Peyer's patch (tissue), 4 donors: ENCODE results near the gene CD53. TPM values are rescaled to one million over a fixed set of nuclear protein-coding genes. Genes with fewer than 3 reads are reported as not detected.

Experiments
- DNase-seq, 3 donors: peaks; one replicate each; pipeline ENCODE4 v3.0.0-alpha.2; 2017 to 2019
- H3K27ac ChIP-seq, 4 donors: fragments of 200-600 bp; sonication (generic); one replicate each; pipeline ENCODE4 v1.5.1; 2016 to 2019
- H3K27me3 ChIP-seq, 2 donors: fragments of 200-600 bp; sonication (generic); one replicate each; pipeline ENCODE4 v1.5.1; 2019
- H3K36me3 ChIP-seq, 3 donors: fragments of 200-600 bp; sonication (generic); one replicate each; pipeline ENCODE4 v1.5.1; 2016 to 2019
- H3K4me1 ChIP-seq, 4 donors: fragments of 200-600 bp; sonication (generic); one replicate each; pipeline ENCODE4 v1.5.1; 2016 to 2019
- H3K4me3 ChIP-seq, 4 donors: fragments of 200-600 bp; sonication (generic); 1 replicate in 3 of 4; 2 replicates in 1 of 4; pipeline ENCODE4 v1.5.1; 2016 to 2019; ENCODE audit warnings: mild to moderate bottlenecking in 1 of 4
- H3K9me3 ChIP-seq, 4 donors: fragments of 200-600 bp; sonication (generic); one replicate each; pipeline ENCODE4 v1.5.1; 2016 to 2019; ENCODE audit warnings: mild to moderate bottlenecking in 1 of 4
- POLR2A ChIP-seq, 2 donors: fragments of 450-650 bp; IDR thresholded peaks; one replicate each; pipeline ENCODE4 v1.5.1; 2017; ENCODE audit warnings: antibody characterized with exemption in 2 of 2, mild to moderate bottlenecking in 2 of 2, moderate library complexity in 2 of 2
- total RNA-seq, 4 donors: library from RNA; depleted of rRNA; stranded (reverse); fragments of >200 nt; gene quantifications; one replicate each; pipeline ENCODE4 v1.1.0, GENCODE V29; 2016
- TF ChIP-seq, protein P1 (sequence below), 6 experiments: fragments of 450-650 bp in 4 of 6; fragments of 200-600 bp in 2 of 6; sonication (generic) in 1 of 6; IDR thresholded peaks; one replicate each; pipeline ENCODE4 v1.5.1; 2017 to 2019; ENCODE audit warnings: antibody characterized with exemption in 6 of 6, mild to moderate bottlenecking in 3 of 6, moderate library complexity in 1 of 6

CD53 gene
- total RNA-seq, 4 donors from 2014 or later = 6.9 to 166 (median 33.3) TPM

DNA sequence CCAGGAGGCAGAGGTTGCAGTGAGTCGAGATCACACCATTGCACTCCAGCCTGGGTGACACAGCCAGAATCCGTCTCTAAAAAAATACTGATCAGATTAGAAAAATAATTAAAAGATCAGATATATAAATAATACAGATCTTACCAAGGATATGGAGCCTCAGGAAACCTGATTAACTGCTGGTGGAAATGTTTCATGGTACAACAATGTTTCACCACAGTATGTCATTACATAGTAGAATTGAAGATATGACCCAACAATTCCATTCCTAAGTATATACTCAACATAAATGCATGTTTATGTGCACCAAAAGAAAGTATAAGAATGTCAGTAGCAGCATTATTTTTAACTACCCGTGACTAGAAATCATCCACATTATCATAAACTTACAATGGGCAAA, 41.7 kb downstream of the CD53 start:
- Histone ChIP-seq H3K27ac (no peak overlapping the region), H3K4me3 (no peak overlapping the region), H3K4me1 (peaks cover 0 to 3% (median 0%) of the 10 kb centered on the region in 4 donors), H3K36me3 (no peaks in the 10 kb centered on the region), H3K27me3 (no peaks in the 10 kb centered on the region), H3K9me3 (no peaks in the 10 kb centered on the region)
- TF ChIP-seq, protein P1, sequence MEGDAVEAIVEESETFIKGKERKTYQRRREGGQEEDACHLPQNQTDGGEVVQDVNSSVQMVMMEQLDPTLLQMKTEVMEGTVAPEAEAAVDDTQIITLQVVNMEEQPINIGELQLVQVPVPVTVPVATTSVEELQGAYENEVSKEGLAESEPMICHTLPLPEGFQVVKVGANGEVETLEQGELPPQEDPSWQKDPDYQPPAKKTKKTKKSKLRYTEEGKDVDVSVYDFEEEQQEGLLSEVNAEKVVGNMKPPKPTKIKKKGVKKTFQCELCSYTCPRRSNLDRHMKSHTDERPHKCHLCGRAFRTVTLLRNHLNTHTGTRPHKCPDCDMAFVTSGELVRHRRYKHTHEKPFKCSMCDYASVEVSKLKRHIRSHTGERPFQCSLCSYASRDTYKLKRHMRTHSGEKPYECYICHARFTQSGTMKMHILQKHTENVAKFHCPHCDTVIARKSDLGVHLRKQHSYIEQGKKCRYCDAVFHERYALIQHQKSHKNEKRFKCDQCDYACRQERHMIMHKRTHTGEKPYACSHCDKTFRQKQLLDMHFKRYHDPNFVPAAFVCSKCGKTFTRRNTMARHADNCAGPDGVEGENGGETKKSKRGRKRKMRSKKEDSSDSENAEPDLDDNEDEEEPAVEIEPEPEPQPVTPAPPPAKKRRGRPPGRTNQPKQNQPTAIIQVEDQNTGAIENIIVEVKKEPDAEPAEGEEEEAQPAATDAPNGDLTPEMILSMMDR (IDR thresholded peaks at IDR 0.05) = no peak
- no peak for TF ChIP-seq POLR2A (IDR thresholded peaks at IDR 0.05)
- no peak for DNase-seq

DNA sequence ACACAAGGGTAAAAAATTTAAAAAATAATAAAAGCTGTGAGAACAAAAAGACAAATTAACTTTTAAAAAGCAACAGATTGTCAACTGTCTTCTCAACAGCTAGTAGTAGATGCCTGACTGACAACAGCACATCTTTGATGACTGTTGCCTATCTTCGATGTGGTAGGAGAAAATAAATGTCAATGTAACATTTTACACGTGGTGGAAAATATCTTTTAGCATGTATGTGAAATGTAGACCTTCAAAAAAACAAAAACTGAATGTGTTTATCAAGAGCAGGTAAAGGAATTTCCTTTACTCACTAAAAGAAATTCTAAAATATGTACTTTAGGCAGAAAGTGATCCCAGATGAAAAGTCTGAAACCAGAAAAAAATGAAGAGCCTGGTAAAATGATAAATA, 42.9 kb downstream of the CD53 start:
- H3K4me1 ChIP-seq = peaks cover 0 to 3% (median 0%) of the 10 kb centered on the region in 4 donors
- DNase-seq = no peak

DNA sequence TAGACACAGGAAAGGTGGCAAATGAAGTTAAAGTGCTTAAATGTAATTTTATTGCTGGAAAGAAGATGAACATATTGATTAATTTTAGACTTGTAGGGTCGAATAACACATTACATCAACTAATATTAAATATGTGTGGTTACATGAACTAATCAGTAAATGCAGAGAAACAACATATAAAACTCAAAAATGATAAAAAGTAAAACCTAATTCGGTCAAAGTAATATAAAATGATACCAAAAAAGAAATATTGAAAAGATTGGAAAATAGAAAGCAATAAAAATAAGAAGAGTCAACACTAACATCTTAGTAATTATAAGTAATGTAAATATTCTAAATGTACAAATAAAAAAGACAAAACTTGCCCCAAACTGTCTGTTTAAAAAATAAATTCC, 43.3 kb downstream of the CD53 start:
- H3K27me3 ChIP-seq = no peaks in the 10 kb centered on the region
- H3K27ac ChIP-seq = no peak overlapping the region
- no peaks in the 10 kb centered on the region for H3K36me3 ChIP-seq
- peaks cover 0 to 3% (median 0%) of the 10 kb centered on the region in 4 donors for H3K4me1 ChIP-seq
- H3K4me3 ChIP-seq = no peak overlapping the region
- DNase-seq = no peak
- TF ChIP-seq, protein P1 (IDR thresholded peaks at IDR 0.05) = no peak
- TF ChIP-seq POLR2A (IDR thresholded peaks at IDR 0.05) = no peak
- no peaks in the 10 kb centered on the region for H3K9me3 ChIP-seq

More for the DNA sequence above, 42.9 kb downstream of the CD53 start:
- Histone ChIP-seq H3K36me3 (no peaks in the 10 kb centered on the region), H3K27ac (no peak overlapping the region), H3K9me3 (no peaks in the 10 kb centered on the region), H3K27me3 (no peaks in the 10 kb centered on the region), H3K4me3 (no peak overlapping the region)
- TF ChIP-seq POLR2A (IDR thresholded peaks at IDR 0.05) = no peak
- TF ChIP-seq, protein P1 (IDR thresholded peaks at IDR 0.05) = no peak

DNA sequence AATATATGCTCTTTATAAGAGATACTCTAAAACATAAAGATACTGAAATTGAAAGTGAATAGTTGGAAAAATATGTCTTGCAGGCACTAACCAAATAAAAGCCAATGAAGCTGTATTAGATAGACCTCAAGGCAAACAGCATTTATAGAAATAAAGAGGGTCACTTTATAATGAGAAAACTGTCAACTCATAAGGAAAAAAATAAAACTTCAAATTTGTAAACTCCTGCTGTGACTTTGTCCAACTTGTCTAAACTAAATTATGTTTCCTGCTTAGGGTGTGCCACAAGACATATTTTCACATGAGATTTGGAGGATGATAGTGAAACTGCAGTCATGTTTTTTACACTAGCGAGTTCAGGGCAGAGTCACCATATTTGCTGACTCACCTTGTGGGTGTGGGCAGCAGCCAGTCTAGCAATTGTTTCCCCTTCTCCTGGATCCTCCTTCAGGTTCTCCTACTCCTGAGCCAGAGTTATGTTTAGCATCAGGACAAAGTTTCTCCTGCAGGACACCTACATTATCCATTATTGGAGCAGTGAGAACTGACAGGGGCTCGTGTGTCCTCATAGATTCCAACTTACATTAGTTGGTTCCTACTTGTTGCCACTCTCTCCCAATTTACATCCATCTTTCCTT, 43.8 kb downstream of the CD53 start:
- no peak for TF ChIP-seq POLR2A (IDR thresholded peaks at IDR 0.05)
- TF ChIP-seq, protein P1 (IDR thresholded peaks at IDR 0.05) = no peak

DNA sequence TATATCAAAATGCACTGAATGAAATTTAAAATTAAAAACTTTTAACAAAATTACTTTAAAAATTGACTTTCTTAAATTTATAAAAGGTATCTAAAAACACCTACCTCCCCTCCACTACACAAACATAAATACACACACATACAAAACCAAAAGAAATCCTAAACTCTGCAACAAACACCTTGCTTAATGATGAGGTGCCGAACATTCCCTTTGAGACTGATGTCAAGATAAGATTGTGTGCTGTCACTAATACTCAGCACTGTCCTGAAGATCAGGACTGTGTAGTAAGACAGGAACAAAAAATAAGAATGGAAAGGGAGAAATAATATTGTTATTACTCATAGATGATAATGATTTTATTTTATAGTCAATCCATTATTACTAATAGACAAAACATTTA, 45.1 kb downstream of the CD53 start:
- H3K27ac ChIP-seq = no peak overlapping the region
- DNase-seq = no peak

More for the DNA sequence above, 43.8 kb downstream of the CD53 start:
- no peaks in the 10 kb centered on the region for H3K27me3 ChIP-seq
- DNase-seq = no peak
- no peaks in the 10 kb centered on the region for H3K9me3 ChIP-seq
- no peaks in the 10 kb centered on the region for H3K36me3 ChIP-seq
- no peak overlapping the region for H3K27ac ChIP-seq
- H3K4me1 ChIP-seq = peaks cover 0 to 3% (median 0%) of the 10 kb centered on the region in 4 donors
- H3K4me3 ChIP-seq = no peak overlapping the region

More for the DNA sequence above, 45.1 kb downstream of the CD53 start:
- peaks cover 0 to 3% (median 0%) of the 10 kb centered on the region in 4 donors for H3K4me1 ChIP-seq
- H3K9me3 ChIP-seq = no peaks in the 10 kb centered on the region
- TF ChIP-seq POLR2A (IDR thresholded peaks at IDR 0.05) = no peak
- TF ChIP-seq, protein P1 (IDR thresholded peaks at IDR 0.05) = no peak
- H3K4me3 ChIP-seq = no peak overlapping the region
- H3K36me3 ChIP-seq = no peaks in the 10 kb centered on the region
- no peaks in the 10 kb centered on the region for H3K27me3 ChIP-seq
